ENCODE results near the gene CDK14. TPM values are rescaled to one million over a fixed set of nuclear protein-coding genes. Genes with fewer than 3 reads are reported as not detected.

Gene CDK14
- polyA plus RNA-seq, 3 donors = 1.7 to 2.5 (median 2.1) TPM

- H3K9me3 Mint-ChIP-seq = peaks cover 0 to 9% (median 3%) of the 10 kb centered on the region in 7 donors
- Histone ChIP-seq H2AFZ (ENCODE audit: insufficient read depth, low read depth, low read length, poor library complexity, severe bottlenecking) (no peak overlapping the region), H4K20me1 (ENCODE audit: insufficient read depth, low read length) (no peaks in the 10 kb centered on the region), H3K27me3 (ENCODE audit: control insufficient read depth in 2 of 2, insufficient read depth in 2 of 2, low read length in 2 of 2) (no peaks in the 10 kb centered on the region), H3K79me2 (ENCODE audit: insufficient read depth, low read length) (peaks cover 10% of the 10 kb centered on the region), H3K36me3 (replicated peaks in 1 of 2; ENCODE audit: control insufficient read depth in 1 of 2, insufficient read depth in 2 of 2, low read length in 2 of 2) (no peaks in the 10 kb centered on the region), H3K4me2 (replicated peaks; ENCODE audit: extremely low read depth, low read length, poor library complexity, severe bottlenecking) (no peak overlapping the region), H3K4me1 (ENCODE audit: control insufficient read depth in 1 of 2, insufficient read depth in 2 of 2, low read length in 2 of 2) (peaks cover 0 to 5% of the 10 kb centered on the region in 2 donors), H3K27ac (ENCODE audit: low read depth in 1 of 2, low read length in 2 of 2) (no peak overlapping the region), H3K4me3 (replicated peaks in 1 of 3; ENCODE audit: low read depth in 2 of 3, low read length in 3 of 3) (no peak overlapping the region), H3K9ac (ENCODE audit: insufficient read depth, low read length, poor library complexity, severe bottlenecking) (no peak overlapping the region), H3K9me3 (replicated peaks in 1 of 2; ENCODE audit: control insufficient read depth in 1 of 2, insufficient read depth in 1 of 2, low read length in 2 of 2) (no peaks in the 10 kb centered on the region)
- WGBS (ENCODE audit: insufficient coverage) = 78% methylated on average over 1 of the region's 1 CpG
- H3K27me3 Mint-ChIP-seq (ENCODE audit: low read depth in 3 of 3) = no peaks in the 10 kb centered on the region
- TF ChIP-seq CTCF (IDR thresholded peaks at IDR 0.05) = no peak
- no peaks in the 10 kb centered on the region for H3K36me3 Mint-ChIP-seq
- DNase-seq = no peak
- no peaks in the 10 kb centered on the region for H3K4me1 Mint-ChIP-seq
- intact Hi-C loops (cut with micrococcal nuclease) = no loop called here
- no peak overlapping the region for H3K27ac Mint-ChIP-seq
- H3K4me3 Mint-ChIP-seq = no peak overlapping the region
These were observed 64.7 kb downstream of the CDK14 start for GRCh38 chr7:90660819-90661218.

GRCh38 chr7:90661290-90662151 is 65.4 kb downstream of the CDK14 start:
- Mint-ChIP-seq H3K4me1 (no peaks in the 10 kb centered on the region), H3K36me3 (no peaks in the 10 kb centered on the region), H3K27me3 (ENCODE audit: low read depth in 3 of 3) (no peaks in the 10 kb centered on the region), H3K9me3 (peaks cover 0 to 9% (median 3%) of the 10 kb centered on the region in 7 donors), H3K27ac (no peak overlapping the region), H3K4me3 (no peak overlapping the region)
- no peak overlapping the region for H3K4me3 ChIP-seq (replicated peaks in 1 of 3; ENCODE audit: low read depth in 2 of 3, low read length in 3 of 3)
- peaks cover 10% of the 10 kb centered on the region for H3K79me2 ChIP-seq (ENCODE audit: insufficient read depth, low read length)
- no peaks in the 10 kb centered on the region for H4K20me1 ChIP-seq (ENCODE audit: insufficient read depth, low read length)
- peaks cover 0 to 12% of the 10 kb centered on the region in 2 donors for H3K4me1 ChIP-seq (ENCODE audit: control insufficient read depth in 1 of 2, insufficient read depth in 2 of 2, low read length in 2 of 2)
- H3K9ac ChIP-seq (ENCODE audit: insufficient read depth, low read length, poor library complexity, severe bottlenecking) = no peak overlapping the region
- no peak for TF ChIP-seq CTCF (IDR thresholded peaks at IDR 0.05)
- H2AFZ ChIP-seq (ENCODE audit: insufficient read depth, low read depth, low read length, poor library complexity, severe bottlenecking) = no peak overlapping the region
- no peaks in the 10 kb centered on the region for H3K9me3 ChIP-seq (replicated peaks in 1 of 2; ENCODE audit: control insufficient read depth in 1 of 2, insufficient read depth in 1 of 2, low read length in 2 of 2)
- intact Hi-C loops (cut with micrococcal nuclease) = no loop called here
- 86% methylated on average over 4 of the region's 6 CpGs for WGBS (ENCODE audit: insufficient coverage)
- no peak overlapping the region for H3K4me2 ChIP-seq (replicated peaks; ENCODE audit: extremely low read depth, low read length, poor library complexity, severe bottlenecking)
- no peaks in the 10 kb centered on the region for H3K27me3 ChIP-seq (ENCODE audit: control insufficient read depth in 2 of 2, insufficient read depth in 2 of 2, low read length in 2 of 2)
- H3K36me3 ChIP-seq (replicated peaks in 1 of 2; ENCODE audit: control insufficient read depth in 1 of 2, insufficient read depth in 2 of 2, low read length in 2 of 2) = no peaks in the 10 kb centered on the region
- no peak for DNase-seq
- no peak overlapping the region for H3K27ac ChIP-seq (ENCODE audit: low read depth in 1 of 2, low read length in 2 of 2)
